GM12873 (cell line): ENCODE measurements around the gene RIOX2.

Source experiments
- TF ChIP-seq, protein P1 (sequence below): IDR thresholded peaks from 2 replicates; pipeline ENCODE4 v1.5.1; 2012; ENCODE audit warnings: low read depth, mild to moderate bottlenecking, moderate library complexity, low read length, control low read depth; ENCODE audit not compliant: insufficient read depth; ENCODE audit errors: missing control alignments

The RIOX2 gene

DNA sequence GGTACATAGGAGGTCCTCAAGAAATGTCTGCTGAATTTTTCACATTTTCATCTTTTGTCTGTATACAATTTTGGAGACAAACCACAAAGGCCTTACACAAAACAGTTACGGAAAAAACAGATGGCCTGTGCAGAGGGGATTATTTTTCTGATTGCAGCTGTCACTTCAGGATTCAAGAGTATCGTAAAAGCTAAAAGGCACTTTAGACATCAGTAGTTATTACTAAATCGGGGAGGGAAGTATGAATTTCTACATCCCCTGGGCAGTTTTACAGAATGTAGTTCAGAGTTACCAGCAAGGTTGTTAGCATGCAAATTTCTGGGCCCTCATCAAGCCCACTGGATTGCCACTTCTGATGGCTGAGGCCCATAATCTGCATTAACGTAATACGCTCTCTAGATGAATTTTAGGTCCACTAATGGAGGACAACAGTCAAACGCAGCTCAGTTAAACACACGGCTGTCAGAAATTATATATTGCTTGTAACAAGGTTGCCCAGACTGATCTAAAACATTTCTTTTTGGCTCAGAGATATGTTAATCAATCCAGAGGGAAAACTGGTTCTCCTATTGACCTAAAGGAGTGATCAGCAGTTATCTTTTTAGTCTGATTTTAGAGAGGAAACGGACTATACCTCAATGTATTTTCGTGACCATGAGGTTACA is 1.1 kb downstream of the RIOX2 start:
- TF ChIP-seq, protein P1, sequence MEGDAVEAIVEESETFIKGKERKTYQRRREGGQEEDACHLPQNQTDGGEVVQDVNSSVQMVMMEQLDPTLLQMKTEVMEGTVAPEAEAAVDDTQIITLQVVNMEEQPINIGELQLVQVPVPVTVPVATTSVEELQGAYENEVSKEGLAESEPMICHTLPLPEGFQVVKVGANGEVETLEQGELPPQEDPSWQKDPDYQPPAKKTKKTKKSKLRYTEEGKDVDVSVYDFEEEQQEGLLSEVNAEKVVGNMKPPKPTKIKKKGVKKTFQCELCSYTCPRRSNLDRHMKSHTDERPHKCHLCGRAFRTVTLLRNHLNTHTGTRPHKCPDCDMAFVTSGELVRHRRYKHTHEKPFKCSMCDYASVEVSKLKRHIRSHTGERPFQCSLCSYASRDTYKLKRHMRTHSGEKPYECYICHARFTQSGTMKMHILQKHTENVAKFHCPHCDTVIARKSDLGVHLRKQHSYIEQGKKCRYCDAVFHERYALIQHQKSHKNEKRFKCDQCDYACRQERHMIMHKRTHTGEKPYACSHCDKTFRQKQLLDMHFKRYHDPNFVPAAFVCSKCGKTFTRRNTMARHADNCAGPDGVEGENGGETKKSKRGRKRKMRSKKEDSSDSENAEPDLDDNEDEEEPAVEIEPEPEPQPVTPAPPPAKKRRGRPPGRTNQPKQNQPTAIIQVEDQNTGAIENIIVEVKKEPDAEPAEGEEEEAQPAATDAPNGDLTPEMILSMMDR: no peak

DNA sequence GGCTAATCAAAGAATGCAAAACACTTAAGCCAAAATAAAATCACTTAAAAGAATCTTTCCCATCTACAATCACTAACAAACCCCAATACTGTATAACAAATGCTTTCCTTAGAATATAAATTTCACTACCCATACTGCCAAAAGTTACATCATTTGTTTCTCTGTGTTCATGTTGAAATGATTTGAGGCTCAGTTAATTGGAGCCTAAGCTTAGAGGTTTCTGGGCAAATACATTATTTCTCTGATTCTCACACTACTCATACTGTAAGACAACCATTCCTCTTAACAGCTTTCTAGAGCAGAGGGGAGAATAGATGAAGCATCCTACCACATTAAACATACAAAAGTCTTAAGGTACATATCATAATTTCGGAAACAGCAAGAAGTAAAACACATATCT is 2.1 kb downstream of the RIOX2 start:
- TF ChIP-seq, protein P1: no peak

DNA sequence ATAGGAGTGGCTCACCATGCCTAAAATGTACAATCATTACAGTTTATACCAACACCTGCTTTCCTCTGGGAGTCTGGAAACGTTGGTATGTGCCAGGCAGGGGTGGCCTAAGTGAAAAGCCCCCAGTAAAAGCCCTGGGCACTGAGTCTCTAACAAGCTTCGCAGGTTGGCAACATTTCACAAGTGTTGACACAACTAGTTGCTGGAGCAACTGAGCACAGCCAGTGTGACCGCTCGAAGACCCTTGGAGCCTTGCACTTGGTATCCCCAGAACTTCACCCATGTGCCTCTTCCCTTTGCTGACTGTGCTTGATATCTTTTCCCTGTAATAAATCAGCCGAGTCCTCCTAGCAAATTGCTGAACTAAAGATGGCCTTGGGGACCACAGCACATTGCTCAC is 2.7 kb downstream of the RIOX2 start:
- TF ChIP-seq, protein P1: no peak

DNA sequence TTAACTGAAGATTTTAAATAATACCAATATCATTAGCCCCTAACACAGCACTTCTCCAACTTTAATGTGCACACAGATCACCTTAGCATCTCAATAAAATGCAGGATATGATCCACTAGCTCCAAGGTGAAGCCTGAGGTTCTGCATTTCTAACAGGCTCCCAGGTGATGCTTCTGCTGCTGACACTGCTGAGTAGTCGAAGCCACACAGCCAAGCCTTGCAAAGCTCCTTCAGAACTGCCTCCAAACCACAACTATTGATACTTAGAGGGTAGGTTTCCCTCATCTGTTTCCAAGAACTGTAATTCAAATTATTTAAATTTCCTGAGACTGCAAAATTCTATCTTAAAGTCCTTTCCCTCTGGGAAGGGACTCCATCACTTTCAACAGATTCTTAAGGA is 3.9 kb downstream of the RIOX2 start:
- TF ChIP-seq, protein P1: no peak

DNA sequence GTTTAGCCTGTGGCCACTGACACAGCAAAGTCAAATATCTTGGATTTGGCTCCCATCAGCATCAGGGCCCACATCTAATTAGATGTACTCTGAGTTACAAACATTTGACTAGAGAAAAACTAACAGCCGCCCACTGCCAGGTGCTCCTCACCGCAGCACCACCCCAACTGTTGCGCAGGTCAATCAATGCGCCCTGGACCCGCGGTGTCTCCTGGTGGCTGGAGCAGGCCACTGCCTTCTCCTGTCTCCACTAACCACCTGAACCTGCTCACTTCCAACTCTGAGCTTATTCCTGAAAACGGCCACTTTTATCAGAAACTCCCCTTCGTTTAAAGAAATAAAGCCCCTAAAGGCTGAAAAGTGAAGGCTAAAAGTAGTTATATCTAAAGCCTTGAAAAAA is 4.3 kb downstream of the RIOX2 start:
- TF ChIP-seq, protein P1: peak; percentile 12

DNA sequence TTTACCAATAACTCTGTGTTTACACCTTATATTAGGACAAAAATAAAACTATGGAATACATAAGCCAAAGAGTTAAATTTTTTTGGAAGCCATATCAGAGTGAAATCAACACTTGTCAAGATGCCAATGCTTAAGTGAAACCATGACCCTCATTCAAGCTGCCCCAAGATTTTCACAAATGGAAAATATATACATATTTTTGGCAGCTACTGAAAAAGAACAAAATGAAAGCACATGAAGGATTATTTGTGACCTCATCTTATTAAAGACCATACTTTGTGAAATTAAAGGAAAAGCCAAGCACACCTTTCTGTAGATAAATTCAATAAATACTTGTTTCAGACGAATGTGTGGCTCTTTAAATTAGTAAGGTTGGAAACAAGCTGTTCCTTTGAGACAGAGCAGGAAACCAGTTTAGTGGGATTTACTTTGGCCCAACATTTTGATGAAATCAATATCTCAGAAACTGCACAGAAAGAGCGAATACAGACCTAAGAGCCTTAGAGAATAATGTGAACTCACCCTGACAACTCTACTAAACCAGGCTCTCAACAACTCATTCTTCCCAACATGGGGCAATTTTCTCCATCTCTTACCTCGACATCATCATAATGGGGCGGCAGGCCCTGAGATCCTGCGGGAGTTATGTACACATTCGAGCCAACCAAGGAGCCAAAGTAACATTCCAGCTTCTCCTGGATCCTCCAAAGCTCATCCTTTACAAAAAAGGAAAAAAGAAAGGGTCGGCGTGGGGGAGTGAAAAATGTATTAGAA is 11.1 kb downstream of the RIOX2 start:
- TF ChIP-seq, protein P1: no peak

DNA sequence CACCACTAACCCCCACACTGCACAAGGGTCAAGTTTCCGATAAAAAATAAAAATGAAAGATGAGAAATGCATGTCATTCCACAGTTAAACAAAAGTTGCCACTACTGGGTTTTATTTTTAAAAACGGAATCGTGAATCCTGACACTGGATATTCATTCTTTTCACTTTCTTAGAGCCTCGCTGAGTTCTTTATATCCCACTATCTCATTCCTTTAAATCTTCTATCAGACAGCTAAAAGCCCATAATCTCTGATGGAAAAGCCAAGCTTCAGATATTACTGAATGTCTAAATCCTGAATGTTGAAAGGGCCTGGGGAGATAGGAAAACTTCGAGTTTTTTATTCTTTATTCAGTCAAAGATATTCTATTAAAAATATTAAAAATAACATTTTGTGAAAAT is 11.7 kb downstream of the RIOX2 start:
- TF ChIP-seq, protein P1: no peak
